ENCODE results near the gene KIAA1755. TPM values are rescaled to one million over a fixed set of nuclear protein-coding genes. Genes with fewer than 3 reads are reported as not detected.

The KIAA1755 gene
- total RNA-seq, 4 donors from 2014 or later: 0.12 to 3.4 (median 0.39) TPM

DNA sequence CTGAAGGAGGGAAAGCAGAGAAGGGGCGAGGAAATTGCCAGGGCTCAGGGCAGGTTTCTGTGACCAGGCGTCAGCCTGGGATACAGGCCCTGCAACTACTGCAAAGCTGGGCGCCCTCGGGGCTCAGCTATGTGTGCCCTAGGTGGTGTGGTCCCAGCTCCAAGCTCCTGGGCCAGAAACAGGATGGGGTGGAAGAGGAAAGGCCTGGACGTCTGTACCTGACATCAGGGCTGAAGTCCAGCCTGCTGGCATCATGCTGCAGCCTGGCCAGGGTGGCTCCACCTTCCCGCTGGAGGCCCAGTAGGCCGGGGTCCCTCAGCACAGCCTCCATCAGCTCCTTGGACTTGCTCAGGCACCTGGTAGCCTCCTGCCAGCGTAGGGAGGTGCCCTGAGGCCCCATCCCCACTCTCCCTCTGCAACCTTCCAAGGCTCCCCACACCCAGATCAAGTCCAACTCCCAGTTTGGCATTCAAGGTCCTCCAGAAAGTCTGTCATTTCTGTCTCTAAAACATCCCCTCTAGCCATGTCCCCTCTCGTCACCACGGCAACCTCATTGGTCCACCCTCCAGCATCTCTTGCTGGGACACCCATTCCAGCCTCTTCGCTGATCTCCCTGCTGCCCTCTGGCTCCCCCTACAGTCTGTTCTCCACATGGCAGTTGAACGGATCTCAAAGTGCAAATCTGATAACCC is 38.2 kb downstream of the KIAA1755 start:
- no peak for DNase-seq
- H3K4me3 ChIP-seq: no peak overlapping the region
- TF ChIP-seq POLR2A (IDR thresholded peaks at IDR 0.05): no peak
- peak; percentile 45 to 84 (median 80) for TF ChIP-seq CTCF (IDR thresholded peaks at IDR 0.05)
- no peaks in the 10 kb centered on the region for H3K9me3 ChIP-seq
- H3K27me3 ChIP-seq: no peaks in the 10 kb centered on the region
- peaks cover 5 to 33% (median 6%) of the 10 kb centered on the region in 3 donors for H3K4me1 ChIP-seq
- H3K27ac ChIP-seq: no peak overlapping the region
- peaks cover 0 to 4% (median 0%) of the 10 kb centered on the region in 3 donors for H3K36me3 ChIP-seq
- intact Hi-C loops (cut with DNase I): loop anchor here (5.0 kb wide), 1 partner anchor 160 kb away; no protein-coding TSS in a partner anchor
- 34 to 35% methylated on average over 9 to 11 of the region's 12 CpGs for WGBS, 2 donors

- Histone ChIP-seq H3K27ac (no peak overlapping the region), H3K4me3 (no peak overlapping the region), H3K9me3 (no peaks in the 10 kb centered on the region), H3K27me3 (no peaks in the 10 kb centered on the region), H3K36me3 (no peaks in the 10 kb centered on the region), H3K4me1 (peaks cover 2 to 22% (median 3%) of the 10 kb centered on the region in 3 donors)
- DNase-seq: no peak
- TF ChIP-seq POLR2A (IDR thresholded peaks at IDR 0.05): no peak
- TF ChIP-seq CTCF (IDR thresholded peaks at IDR 0.05): peak; percentile 70 to 88 (median 82)
- 11 to 88% methylated on average over 1 to 10 of the region's 11 CpGs for WGBS, 2 donors
- intact Hi-C loops (cut with DNase I): loop anchor here (5.0 kb wide), 1 partner anchor 159 kb away; no protein-coding TSS in a partner anchor
Observed at GRCh38 chr20:38221119-38221589, 39.4 kb downstream of the KIAA1755 start.

DNA sequence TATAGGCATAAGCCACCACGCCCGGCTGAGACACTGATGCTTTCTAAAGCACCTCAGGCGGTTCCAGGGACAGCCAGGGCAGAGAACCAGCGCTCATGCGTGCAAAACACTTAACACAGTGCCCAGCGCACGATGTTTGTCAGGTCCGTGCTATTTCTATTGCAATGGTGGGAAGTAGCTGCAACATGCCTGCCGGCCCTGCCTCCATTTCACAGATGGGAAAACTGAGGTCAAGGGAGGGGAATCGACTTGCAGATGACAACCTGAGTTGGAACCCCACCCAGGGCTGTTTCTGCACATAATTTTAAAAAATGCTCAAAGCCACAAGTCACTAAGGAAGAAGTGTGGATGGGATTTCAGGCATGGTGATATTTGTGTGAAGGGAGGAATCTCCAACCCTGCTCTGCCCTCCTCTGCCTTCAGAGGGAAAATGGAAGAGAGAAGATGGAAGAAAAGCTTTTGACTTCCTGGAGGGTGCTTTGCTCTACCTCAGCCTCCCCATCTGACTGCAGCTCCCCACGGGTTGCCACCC is 39.9 kb downstream of the KIAA1755 start:
- no peak overlapping the region for H3K4me3 ChIP-seq
- no peak for TF ChIP-seq CTCF (IDR thresholded peaks at IDR 0.05)
- no peak for TF ChIP-seq POLR2A (IDR thresholded peaks at IDR 0.05)
- intact Hi-C loops (cut with DNase I): loop anchor here (5.0 kb wide), 1 partner anchor 158 kb away; no protein-coding TSS in a partner anchor
- 26 to 56% methylated on average over 3 to 9 of the region's 11 CpGs for WGBS, 2 donors
- no peak overlapping the region for H3K27ac ChIP-seq
- no peaks in the 10 kb centered on the region for H3K36me3 ChIP-seq
- peaks cover 0 to 19% (median 3%) of the 10 kb centered on the region in 3 donors for H3K4me1 ChIP-seq
- no peak for DNase-seq
- no peaks in the 10 kb centered on the region for H3K27me3 ChIP-seq
- H3K9me3 ChIP-seq: no peaks in the 10 kb centered on the region

DNA sequence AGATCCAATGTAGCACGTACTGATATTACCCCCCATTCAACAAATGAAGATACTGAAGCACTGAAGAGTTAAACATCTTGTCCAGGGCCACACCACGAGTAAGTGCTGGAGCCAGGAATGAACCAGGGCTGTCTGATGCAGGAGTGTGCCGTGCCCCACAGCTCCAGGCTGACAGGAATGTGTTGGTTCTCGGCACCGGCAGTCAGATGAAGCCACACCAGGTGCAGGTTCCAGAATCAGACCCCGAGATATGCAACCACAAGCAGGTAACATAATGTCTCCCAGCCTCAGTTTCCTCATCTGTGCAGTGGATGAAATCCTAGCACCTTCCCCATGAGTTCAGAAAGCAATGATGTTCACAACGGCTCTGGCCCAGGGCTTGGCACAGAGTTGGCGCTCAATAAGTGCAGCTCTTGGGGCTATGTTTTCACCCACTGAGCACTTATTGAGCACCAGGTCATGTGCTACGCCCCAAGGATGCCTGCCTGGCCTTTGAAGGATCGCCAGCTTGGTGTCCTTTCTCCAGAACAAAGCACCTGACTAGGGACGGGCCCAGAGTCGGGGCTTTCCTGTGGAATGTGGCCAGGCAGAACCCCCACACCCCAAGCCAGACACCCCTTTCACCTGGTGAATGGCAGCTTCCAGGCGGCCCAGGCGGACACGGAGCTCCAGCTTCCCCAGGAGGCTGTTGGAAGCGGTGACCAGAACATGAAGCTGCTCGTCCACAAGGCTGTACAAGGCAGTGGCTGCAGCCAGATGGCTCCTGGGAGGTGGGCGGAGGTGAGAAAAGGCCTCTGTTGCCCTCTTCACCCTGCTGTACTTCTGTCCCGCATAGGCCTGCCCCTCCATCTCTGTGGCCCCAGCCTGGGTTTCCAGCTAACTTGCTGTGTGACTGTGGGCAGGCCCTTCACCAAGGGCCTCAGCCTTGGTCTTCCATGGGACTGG is 41.3 kb downstream of the KIAA1755 start:
- peaks cover 0 to 19% (median 3%) of the 10 kb centered on the region in 3 donors for H3K4me1 ChIP-seq
- 76 to 85% methylated on average over 6 to 10 of the region's 19 CpGs for WGBS, 2 donors
- DNase-seq: no peak
- H3K4me3 ChIP-seq: no peak overlapping the region
- no peaks in the 10 kb centered on the region for H3K9me3 ChIP-seq
- H3K27me3 ChIP-seq: no peaks in the 10 kb centered on the region
- intact Hi-C loops (cut with DNase I): no loop called here
- no peak overlapping the region for H3K27ac ChIP-seq
- TF ChIP-seq POLR2A (IDR thresholded peaks at IDR 0.05) (no peak), CTCF (IDR thresholded peaks at IDR 0.05) (no peak)
- H3K36me3 ChIP-seq: no peaks in the 10 kb centered on the region
